ENCODE results near the gene PACRG. TPM values are rescaled to one million over a fixed set of nuclear protein-coding genes. Genes with fewer than 3 reads are reported as not detected.

Gene PACRG
- total RNA-seq, 2 experiments from 2014 or later: not detected

DNA sequence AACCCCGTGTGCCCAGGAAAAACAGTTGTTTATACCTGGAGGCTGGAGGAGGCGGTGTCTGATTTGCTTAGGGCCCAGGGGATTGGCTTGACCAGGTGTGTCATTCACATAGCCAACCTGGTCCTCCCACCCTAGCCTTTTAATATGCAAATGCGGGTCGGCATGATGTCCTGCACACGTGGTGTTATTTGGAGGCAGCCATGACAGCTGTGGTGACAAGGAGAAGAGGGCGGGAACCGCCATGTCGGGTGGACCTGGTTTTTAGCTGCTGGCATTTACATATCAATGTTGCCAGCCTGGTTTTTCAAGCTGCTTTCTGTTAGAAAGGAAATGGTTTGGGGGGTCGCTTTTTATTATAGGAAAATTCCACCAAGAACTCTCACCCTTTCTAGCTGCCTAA, 395.3 kb downstream of the PACRG start:
- CTCF ChIA-PET (ENCODE audit: unreplicated experiment): no interaction called here

DNA sequence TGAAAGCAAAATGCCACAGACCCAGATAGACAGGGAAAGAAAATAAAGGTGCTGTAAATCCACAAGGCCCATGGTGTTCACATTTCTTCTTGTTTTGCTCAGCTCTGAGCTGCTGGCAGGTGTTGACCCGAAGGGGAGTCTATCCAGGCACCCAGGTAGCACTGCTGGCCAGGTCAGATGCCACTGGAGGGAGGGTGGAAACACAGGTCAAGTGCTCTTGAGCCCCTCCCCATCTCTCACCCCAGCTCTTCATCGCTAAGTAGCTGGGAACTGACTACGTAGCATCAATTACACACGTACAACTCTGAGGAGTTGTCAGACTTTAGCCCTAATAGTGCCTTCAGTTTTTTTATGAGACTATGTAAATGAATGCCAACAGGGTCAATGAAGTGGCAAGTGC, 399.0 kb downstream of the PACRG start:
- H2AFZ ChIP-seq (ENCODE audit: low read length): no peak overlapping the region
- no peaks in the 10 kb centered on the region for H3K9me2 ChIP-seq (ENCODE audit: insufficient read depth, low read length)
- H3K36me3 ChIP-seq (ENCODE audit: insufficient read depth, low read length): no peaks in the 10 kb centered on the region
- ChIA-PET POLR2A (no interaction called here), CTCF (ENCODE audit: unreplicated experiment) (no interaction called here)
- no peak overlapping the region for H3K27ac ChIP-seq (ENCODE audit: low read depth, low read length, poor library complexity, severe bottlenecking)
- intact Hi-C loops (cut with micrococcal nuclease; ENCODE audit: unreplicated experiment): no loop called here
- H4K20me1 ChIP-seq (ENCODE audit: insufficient read depth, low read length): no peaks in the 10 kb centered on the region
- no peak for DNase-seq (ENCODE audit: low spot score)
- H3K4me3 ChIP-seq (ENCODE audit: low read depth, low read length, poor library complexity, severe bottlenecking): no peak overlapping the region
- no peak for TF ChIP-seq EZH2phosphoT487 (IDR thresholded peaks at IDR 0.05; ENCODE audit: borderline replicate concordance, low read depth, low read length)
- TF ChIP-seq, protein P1, sequence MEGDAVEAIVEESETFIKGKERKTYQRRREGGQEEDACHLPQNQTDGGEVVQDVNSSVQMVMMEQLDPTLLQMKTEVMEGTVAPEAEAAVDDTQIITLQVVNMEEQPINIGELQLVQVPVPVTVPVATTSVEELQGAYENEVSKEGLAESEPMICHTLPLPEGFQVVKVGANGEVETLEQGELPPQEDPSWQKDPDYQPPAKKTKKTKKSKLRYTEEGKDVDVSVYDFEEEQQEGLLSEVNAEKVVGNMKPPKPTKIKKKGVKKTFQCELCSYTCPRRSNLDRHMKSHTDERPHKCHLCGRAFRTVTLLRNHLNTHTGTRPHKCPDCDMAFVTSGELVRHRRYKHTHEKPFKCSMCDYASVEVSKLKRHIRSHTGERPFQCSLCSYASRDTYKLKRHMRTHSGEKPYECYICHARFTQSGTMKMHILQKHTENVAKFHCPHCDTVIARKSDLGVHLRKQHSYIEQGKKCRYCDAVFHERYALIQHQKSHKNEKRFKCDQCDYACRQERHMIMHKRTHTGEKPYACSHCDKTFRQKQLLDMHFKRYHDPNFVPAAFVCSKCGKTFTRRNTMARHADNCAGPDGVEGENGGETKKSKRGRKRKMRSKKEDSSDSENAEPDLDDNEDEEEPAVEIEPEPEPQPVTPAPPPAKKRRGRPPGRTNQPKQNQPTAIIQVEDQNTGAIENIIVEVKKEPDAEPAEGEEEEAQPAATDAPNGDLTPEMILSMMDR (conservative IDR thresholded peaks at IDR 0.05; ENCODE audit: low read length): no peak
- no peaks in the 10 kb centered on the region for H3K9me3 ChIP-seq (ENCODE audit: low read length)
- no peaks in the 10 kb centered on the region for H3K79me2 ChIP-seq (ENCODE audit: insufficient read depth, low read depth, low read length)
- H3K4me1 ChIP-seq (ENCODE audit: insufficient read depth, low read length, poor library complexity, severe bottlenecking): no peaks in the 10 kb centered on the region
- BruUV-seq (replicated peaks): no TSS peak
- no peak overlapping the region for H3K4me2 ChIP-seq (ENCODE audit: low read length)

More for the DNA sequence above, 395.3 kb downstream of the PACRG start:
- H3K4me3 ChIP-seq (ENCODE audit: low read depth, low read length, poor library complexity, severe bottlenecking): no peak overlapping the region
- no peaks in the 10 kb centered on the region for H3K4me1 ChIP-seq (ENCODE audit: insufficient read depth, low read length, poor library complexity, severe bottlenecking)
- no peaks in the 10 kb centered on the region for H3K9me2 ChIP-seq (ENCODE audit: insufficient read depth, low read length)
- H4K20me1 ChIP-seq (ENCODE audit: insufficient read depth, low read length): no peaks in the 10 kb centered on the region
- H3K79me2 ChIP-seq (ENCODE audit: insufficient read depth, low read depth, low read length): no peaks in the 10 kb centered on the region
- no peak overlapping the region for H3K4me2 ChIP-seq (ENCODE audit: low read length)
- H2AFZ ChIP-seq (ENCODE audit: low read length): no peak overlapping the region
- BruUV-seq (replicated peaks): no TSS peak
- no peak for DNase-seq (ENCODE audit: low spot score)
- H3K27ac ChIP-seq (ENCODE audit: low read depth, low read length, poor library complexity, severe bottlenecking): no peak overlapping the region
- intact Hi-C loops (cut with micrococcal nuclease; ENCODE audit: unreplicated experiment): no loop called here
- no peaks in the 10 kb centered on the region for H3K9me3 ChIP-seq (ENCODE audit: low read length)
- POLR2A ChIA-PET: interaction anchor here (0.6 kb wide), 1 partner anchor 1174 kb away, joined by 5 read pairs; no protein-coding TSS in a partner anchor
- H3K36me3 ChIP-seq (ENCODE audit: insufficient read depth, low read length): no peaks in the 10 kb centered on the region
- TF ChIP-seq, protein P1 (conservative IDR thresholded peaks at IDR 0.05; ENCODE audit: low read length): no peak

DNA sequence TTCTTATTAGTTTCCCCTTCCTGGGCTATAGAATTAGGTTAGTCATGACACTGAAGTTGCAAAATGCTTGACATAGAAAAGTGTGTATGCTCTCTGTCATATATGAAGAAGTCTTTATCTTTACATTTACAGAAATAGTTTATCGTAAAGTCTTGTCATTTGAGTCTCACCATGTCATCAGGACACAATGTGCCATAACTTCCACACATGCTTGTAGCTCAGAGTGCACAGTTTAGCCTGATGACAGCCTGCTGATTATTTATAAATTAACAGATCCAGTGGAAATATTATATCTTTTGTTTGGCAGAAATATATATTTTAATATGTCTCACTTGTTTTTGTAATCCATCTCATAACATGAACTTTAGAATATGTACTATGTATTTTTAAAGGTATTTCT, 399.8 kb downstream of the PACRG start:
- no peaks in the 10 kb centered on the region for H3K79me2 ChIP-seq (ENCODE audit: insufficient read depth, low read depth, low read length)
- H3K36me3 ChIP-seq (ENCODE audit: insufficient read depth, low read length): no peaks in the 10 kb centered on the region
- no peak for DNase-seq (ENCODE audit: low spot score)
- no TSS peak for BruUV-seq (replicated peaks)
- no peaks in the 10 kb centered on the region for H3K4me1 ChIP-seq (ENCODE audit: insufficient read depth, low read length, poor library complexity, severe bottlenecking)
- H2AFZ ChIP-seq (ENCODE audit: low read length): no peak overlapping the region
- H4K20me1 ChIP-seq (ENCODE audit: insufficient read depth, low read length): no peaks in the 10 kb centered on the region
- TF ChIP-seq, protein P1 (conservative IDR thresholded peaks at IDR 0.05; ENCODE audit: low read length): no peak
- no peak for TF ChIP-seq EZH2phosphoT487 (IDR thresholded peaks at IDR 0.05; ENCODE audit: borderline replicate concordance, low read depth, low read length)
- no peak overlapping the region for H3K4me2 ChIP-seq (ENCODE audit: low read length)
- intact Hi-C loops (cut with micrococcal nuclease; ENCODE audit: unreplicated experiment): no loop called here
- no peaks in the 10 kb centered on the region for H3K9me2 ChIP-seq (ENCODE audit: insufficient read depth, low read length)
- H3K4me3 ChIP-seq (ENCODE audit: low read depth, low read length, poor library complexity, severe bottlenecking): no peak overlapping the region
- CTCF ChIA-PET (ENCODE audit: unreplicated experiment): no interaction called here
- no peaks in the 10 kb centered on the region for H3K9me3 ChIP-seq (ENCODE audit: low read length)
- no peak overlapping the region for H3K27ac ChIP-seq (ENCODE audit: low read depth, low read length, poor library complexity, severe bottlenecking)
- POLR2A ChIA-PET: no interaction called here

Measured in OCI-LY7 (cell line).